Stimulated activated CD8-positive, alpha-beta memory T cell treated with anti-CD3 and anti-CD28 coated beads, Interleukin-4, amount 100 ng/mL, for 4 hours (primary cell): ENCODE data around the gene ITPR3.

Source experiments
- DNase-seq, 2 donors: peaks; one replicate each; pipeline ENCODE4 v3.0.0-alpha.2; 2020; ENCODE audit warnings: low read depth in 2 of 2, low spot score in 1 of 2

Gene ITPR3

GRCh38 chr6:33633462-33634158 lies 12.5 kb downstream of the ITPR3 start:
- peak in 1 of 2 donors; percentile 40 for DNase-seq

- DNase-seq: no peak
Measured at GRCh38 chr6:33634161-33634727, 13.1 kb downstream of the ITPR3 start.

GRCh38 chr6:33634946-33635345 lies 13.8 kb downstream of the ITPR3 start:
- no peak for DNase-seq

- DNase-seq: no peak
Measured at GRCh38 chr6:33636655-33637054, 15.5 kb downstream of the ITPR3 start.

- DNase-seq: no peak
Measured at GRCh38 chr6:33638556-33638955, 17.4 kb downstream of the ITPR3 start.

GRCh38 chr6:33639559-33639958 lies 18.4 kb downstream of the ITPR3 start:
- DNase-seq: no peak

- no peak for DNase-seq
Measured at GRCh38 chr6:33640361-33640760, 19.2 kb downstream of the ITPR3 start.

- no peak for DNase-seq
Measured at GRCh38 chr6:33641144-33641543, 20.0 kb downstream of the ITPR3 start.

- DNase-seq: no peak
Measured at GRCh38 chr6:33641602-33642001, 20.5 kb downstream of the ITPR3 start.

- DNase-seq: no peak
Measured at GRCh38 chr6:33642897-33643296, 21.8 kb downstream of the ITPR3 start.

- no peak for DNase-seq
Measured at GRCh38 chr6:33651403-33651802, 30.3 kb downstream of the ITPR3 start.

- DNase-seq: no peak
Measured at GRCh38 chr6:33652002-33652401, 30.9 kb downstream of the ITPR3 start.

GRCh38 chr6:33654831-33655554 lies 33.9 kb downstream of the ITPR3 start:
- DNase-seq: no peak

GRCh38 chr6:33656844-33657243 lies 35.7 kb downstream of the ITPR3 start:
- DNase-seq: no peak

- DNase-seq: no peak
Measured at GRCh38 chr6:33658982-33659689, 38.0 kb downstream of the ITPR3 start.

GRCh38 chr6:33659986-33660385 lies 38.9 kb downstream of the ITPR3 start:
- no peak for DNase-seq

GRCh38 chr6:33661106-33661838 lies 40.1 kb downstream of the ITPR3 start:
- no peak for DNase-seq

GRCh38 chr6:33662318-33662717 lies 41.2 kb downstream of the ITPR3 start:
- no peak for DNase-seq

- no peak for DNase-seq
Measured at GRCh38 chr6:33663028-33663427, 41.9 kb downstream of the ITPR3 start.

GRCh38 chr6:33663727-33664449 lies 42.8 kb downstream of the ITPR3 start:
- DNase-seq: no peak
